Endothelial cell of umbilical vein (primary cell): ENCODE data around the gene CORO2B. TPM values are rescaled to one million over a fixed set of nuclear protein-coding genes. Genes with fewer than 3 reads are reported as not detected.

Source experiments
- BruUV-seq: library from RNA; stranded (reverse); fragments of 400-500 nt; replicated peaks from 2 replicates; lab custom pipeline; 2021; lab: Mats Ljungman, UMichigan
- CTCF ChIA-PET: fragments of 300-600, 350-600 bp; sonication (Branson Sonifier 250); formaldehyde crosslinking; loops from one replicate; lab custom pipeline; 2021; ENCODE audit warnings: antibody characterized with exemption, inconsistent platforms; lab: Charles Lee
- POLR2A ChIA-PET: fragments of 300-600, 350-600 bp; sonication (Branson Sonifier 250); formaldehyde crosslinking; loops from one replicate; lab custom pipeline; 2021; ENCODE audit warnings: antibody characterized with exemption, inconsistent platforms; lab: Charles Lee
- DNase-seq: peaks from one replicate; pipeline ENCODE4 v3.0.0-alpha.2; 2011; ENCODE audit warnings: low read depth, low spot score
- FAIRE-seq: peaks from 2 replicates; lab custom pipeline; 2011; peaks lifted over from hg19 to GRCh38; lab: Jason Lieb, UNC
- H2AFZ ChIP-seq: 2 replicates; pipeline ENCODE4 v1.6.0; 2012; ENCODE audit warnings: low read depth, low read length, control low read depth, inconsistent platforms
- H3K27ac ChIP-seq: 2 replicates; pipeline ENCODE4 v1.5.1; 2011; ENCODE audit warnings: low read depth, mild to moderate bottlenecking, control low read depth, low read length, moderate library complexity; ENCODE audit not compliant: insufficient read depth
- H3K27me3 ChIP-seq, 2 experiments: 2 replicates each; pipeline versions ENCODE4 v1.6.0 to v1.6.1; 2011; ENCODE audit warnings: low read length in 2 of 2, mixed read lengths in 1 of 2; ENCODE audit not compliant: control insufficient read depth in 2 of 2, insufficient read depth in 2 of 2
- H3K36me3 ChIP-seq, 2 experiments: 2 replicates in 1 of 2; 3 replicates in 1 of 2; pipeline ENCODE4 v1.5.1; 2011; ENCODE audit warnings: low read length in 2 of 2, mild to moderate bottlenecking in 1 of 2, moderate library complexity in 1 of 2; ENCODE audit not compliant: control insufficient read depth in 2 of 2, insufficient read depth in 2 of 2; ENCODE audit errors: extremely low read depth in 1 of 2
- H3K4me1 ChIP-seq: 3 replicates; pipeline ENCODE4 v1.5.1; 2011; ENCODE audit warnings: mild to moderate bottlenecking, low read length; ENCODE audit not compliant: control insufficient read depth, insufficient read depth; ENCODE audit errors: extremely low read depth
- H3K4me2 ChIP-seq: 2 replicates; pipeline ENCODE4 v1.6.1; 2011; ENCODE audit warnings: low read length, control low read depth, mixed read lengths; ENCODE audit not compliant: insufficient read depth
- H3K4me3 ChIP-seq, 3 experiments: fragments of 200-600 bp in 1 of 3; sonication (generic), shearing (Covaris generic) in 1 of 3; replicated peaks in 1 of 3; 2 replicates each; pipeline ENCODE4 v1.5.1; 2011 to 2016; ENCODE audit warnings: control low read depth in 3 of 3, low read length in 3 of 3, mild to moderate bottlenecking in 2 of 3, inconsistent platforms in 1 of 3, low read depth in 1 of 3, moderate library complexity in 1 of 3; ENCODE audit not compliant: insufficient read depth in 1 of 3
- H3K79me2 ChIP-seq: 2 replicates; pipeline ENCODE4 v1.6.0; 2012; ENCODE audit warnings: low read length, inconsistent platforms; ENCODE audit not compliant: control insufficient read depth, insufficient read depth
- H3K9ac ChIP-seq: replicated peaks from 2 replicates; pipeline ENCODE3; 2011; ENCODE audit warnings: low read length, control low read depth; ENCODE audit not compliant: insufficient read depth; ENCODE audit errors: extremely low read depth
- H3K9me1 ChIP-seq: replicated peaks from 3 replicates; pipeline ENCODE4 v1.6.0; 2011; ENCODE audit warnings: mild to moderate bottlenecking, low read length; ENCODE audit not compliant: control insufficient read depth, insufficient read depth; ENCODE audit errors: extremely low read depth
- H3K9me3 ChIP-seq: replicated peaks from 2 replicates; pipeline ENCODE4 v1.5.1; 2012; ENCODE audit warnings: low read length, inconsistent platforms; ENCODE audit not compliant: control insufficient read depth, insufficient read depth
- H4K20me1 ChIP-seq: replicated peaks from 2 replicates; pipeline ENCODE3; 2011; ENCODE audit warnings: mild to moderate bottlenecking, low read length; ENCODE audit not compliant: control insufficient read depth, insufficient read depth; ENCODE audit errors: extremely low read depth
- EZH2 ChIP-seq: IDR thresholded peaks from 2 replicates; pipeline ENCODE4 v1.6.1; 2012; ENCODE audit warnings: borderline replicate concordance, low read depth, mild to moderate bottlenecking, moderate library complexity, low read length, inconsistent platforms; ENCODE audit not compliant: severe bottlenecking
- FOS ChIP-seq: IDR thresholded peaks from 2 replicates; pipeline ENCODE4 v1.6.1; 2011; ENCODE audit warnings: mild to moderate bottlenecking, low read length, moderate library complexity, borderline replicate concordance; ENCODE audit not compliant: insufficient read depth
- GATA2 ChIP-seq: IDR thresholded peaks from 2 replicates; pipeline ENCODE4 v1.7.0; 2011; ENCODE audit warnings: low read depth, mild to moderate bottlenecking, moderate library complexity, mixed read lengths, low read length; ENCODE audit not compliant: insufficient read length, insufficient read depth
- JUN ChIP-seq: IDR thresholded peaks from 2 replicates; pipeline ENCODE4 v1.6.1; 2011; ENCODE audit warnings: borderline replicate concordance, low read depth; ENCODE audit not compliant: insufficient read length, insufficient read depth
- MYC ChIP-seq: IDR thresholded peaks from one replicate; pipeline ENCODE4 v1.6.1; 2011; ENCODE audit warnings: mild to moderate bottlenecking, low read depth, low read length
- POLR2A ChIP-seq: IDR thresholded peaks from 2 replicates; pipeline ENCODE4 v1.6.1; 2012; ENCODE audit warnings: low read depth, mild to moderate bottlenecking, control low read depth, low read length
- POLR2AphosphoS5 ChIP-seq: IDR thresholded peaks from 2 replicates; pipeline ENCODE4 v1.6.1; 2012; ENCODE audit warnings: low read depth, mild to moderate bottlenecking, control low read depth, low read length, moderate library complexity; ENCODE audit not compliant: insufficient read depth
- dilution Hi-C: fragments of 300-500 bp; cut with MboI; formaldehyde crosslinking; loops from one replicate; pipeline ENCODE4 v1.15.0; 2019; ENCODE audit warnings: low sequenced_read_pairs; ENCODE audit not compliant: extremely low pct_ligation_motif_present
- intact Hi-C: fragments of 100-400 bp; cut with micrococcal nuclease; formaldehyde crosslinking; loops from one replicate; pipeline ENCODE4 v1.10.0; 2022
- polyA plus RNA-seq, 4 experiments: library from polyadenylated mRNA; depleted of rRNA in 3 of 4; stranded (reverse) in 3 of 4; unstranded in 1 of 4; fragments of >200 nt; gene quantifications; 2 replicates each; pipeline versions ENCODE4 v1.2.1 to v1.2.3, GENCODE V29; 2011 to 2012; ENCODE audit warnings: missing spikeins in 1 of 4
- total RNA-seq: library from RNA; stranded (reverse); gene quantifications from 2 replicates; pipeline ENCODE4 v1.2.3, GENCODE V29; 2021
- TF ChIP-seq, protein P1 (sequence below), 2 donors: IDR thresholded peaks; 1 replicate in 1 of 2; 2 replicates in 1 of 2; pipeline ENCODE4 v1.5.1; 2011; ENCODE audit warnings: low read length in 2 of 2, mild to moderate bottlenecking in 2 of 2, moderate library complexity in 2 of 2, control low read depth in 1 of 2, inconsistent platforms in 1 of 2, low read depth in 1 of 2; ENCODE audit not compliant: insufficient read depth in 1 of 2; ENCODE audit errors: extremely low read depth in 1 of 2
- TF ChIP-seq, protein P2 (sequence below): IDR thresholded peaks from 2 replicates; pipeline ENCODE4 v1.6.1; 2011; ENCODE audit not compliant: insufficient read depth, insufficient read length

The CORO2B gene
- total and polyA plus RNA-seq, 2 donors (not counting 3 experiments of a cell fraction or from before 2014, with no cell fraction given), result 2.4 to 3.7 TPM

DNA sequence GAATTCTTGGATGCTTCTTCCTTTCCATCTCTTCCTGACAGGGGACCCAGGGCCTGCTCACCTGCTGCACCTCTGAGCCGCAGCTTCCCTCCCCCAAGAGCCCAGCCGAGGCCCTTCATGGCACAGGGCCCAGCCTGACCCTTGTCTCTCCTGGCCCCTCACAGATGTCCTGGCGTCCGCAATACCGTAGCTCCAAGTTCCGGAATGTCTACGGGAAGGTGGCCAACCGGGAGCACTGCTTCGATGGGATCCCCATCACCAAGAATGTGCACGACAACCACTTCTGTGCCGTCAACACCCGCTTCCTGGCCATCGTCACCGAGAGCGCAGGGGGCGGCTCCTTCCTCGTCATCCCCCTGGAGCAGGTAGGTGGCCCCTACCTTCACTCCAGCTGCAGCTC lies 66.2 kb downstream of the CORO2B start:
- dilution Hi-C loops, result no loop called here
- CTCF ChIA-PET, result interaction anchor here (0.8 to 2.2 kb wide), 6 partner anchors 69 to 95 kb away, joined by 3 to 9 read pairs (median 3); no protein-coding TSS in a partner anchor
- BruUV-seq, result no TSS peak

More for the DNA sequence above, 66.2 kb downstream of the CORO2B start:
- Histone ChIP-seq H3K4me3 (no peak overlapping the region), H3K9me3 (no peaks in the 10 kb centered on the region), H3K36me3 (no peaks in the 10 kb centered on the region), H3K4me2 (no peak overlapping the region), H2AFZ (no peak overlapping the region), H3K79me2 (no peaks in the 10 kb centered on the region), H3K27ac (no peak overlapping the region), H3K27me3 (no peaks in the 10 kb centered on the region), H3K4me1 (no peaks in the 10 kb centered on the region), H3K9ac (no peak overlapping the region), H4K20me1 (no peaks in the 10 kb centered on the region), H3K9me1 (no peaks in the 10 kb centered on the region)
- intact Hi-C loops, result no loop called here
- POLR2A ChIA-PET, result no interaction called here
- no peak for DNase-seq
- TF ChIP-seq MYC, result no peak
- TF ChIP-seq, protein P1, sequence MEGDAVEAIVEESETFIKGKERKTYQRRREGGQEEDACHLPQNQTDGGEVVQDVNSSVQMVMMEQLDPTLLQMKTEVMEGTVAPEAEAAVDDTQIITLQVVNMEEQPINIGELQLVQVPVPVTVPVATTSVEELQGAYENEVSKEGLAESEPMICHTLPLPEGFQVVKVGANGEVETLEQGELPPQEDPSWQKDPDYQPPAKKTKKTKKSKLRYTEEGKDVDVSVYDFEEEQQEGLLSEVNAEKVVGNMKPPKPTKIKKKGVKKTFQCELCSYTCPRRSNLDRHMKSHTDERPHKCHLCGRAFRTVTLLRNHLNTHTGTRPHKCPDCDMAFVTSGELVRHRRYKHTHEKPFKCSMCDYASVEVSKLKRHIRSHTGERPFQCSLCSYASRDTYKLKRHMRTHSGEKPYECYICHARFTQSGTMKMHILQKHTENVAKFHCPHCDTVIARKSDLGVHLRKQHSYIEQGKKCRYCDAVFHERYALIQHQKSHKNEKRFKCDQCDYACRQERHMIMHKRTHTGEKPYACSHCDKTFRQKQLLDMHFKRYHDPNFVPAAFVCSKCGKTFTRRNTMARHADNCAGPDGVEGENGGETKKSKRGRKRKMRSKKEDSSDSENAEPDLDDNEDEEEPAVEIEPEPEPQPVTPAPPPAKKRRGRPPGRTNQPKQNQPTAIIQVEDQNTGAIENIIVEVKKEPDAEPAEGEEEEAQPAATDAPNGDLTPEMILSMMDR (IDR thresholded peaks at IDR 0.05; ENCODE audit: extremely low read depth in 1 of 2, insufficient read depth in 1 of 2, low read depth in 1 of 2, low read length in 2 of 2), result no peak
- TF ChIP-seq POLR2A, result no peak
- TF ChIP-seq GATA2, result no peak
- TF ChIP-seq POLR2AphosphoS5, result no peak
- no peak for TF ChIP-seq EZH2
- TF ChIP-seq JUN, result no peak
- TF ChIP-seq, protein P2, sequence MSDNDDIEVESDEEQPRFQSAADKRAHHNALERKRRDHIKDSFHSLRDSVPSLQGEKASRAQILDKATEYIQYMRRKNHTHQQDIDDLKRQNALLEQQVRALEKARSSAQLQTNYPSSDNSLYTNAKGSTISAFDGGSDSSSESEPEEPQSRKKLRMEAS, result no peak
- no peak for TF ChIP-seq FOS
- no peak for FAIRE-seq
